Heart left ventricle (tissue), 16 donors: ENCODE measurements around the gene ADAD1. TPM values are rescaled to one million over a fixed set of nuclear protein-coding genes. Genes with fewer than 3 reads are reported as not detected.

Experiments used
- ATAC-seq, 4 donors: fragments of 200-7000 bp; cut with Tn5 transposase; one replicate each; pipeline ENCODE4 v1.9.1; 2020 to 2022; ENCODE audit warnings: moderate library complexity in 4 of 4, mild to moderate bottlenecking in 3 of 4, moderate number of reproducible peaks in 1 of 4
- DNase-seq, 5 donors: peaks; one replicate each; pipeline ENCODE4 v3.0.0-alpha.2; 2020
- H3K27ac ChIP-seq, 12 donors: fragments of 200-600 bp; sonication (generic) in 4 of 12; one replicate each; pipeline versions ENCODE4 v1.5.0 to v1.8.0; 2016 to 2022; ENCODE audit warnings: mild to moderate bottlenecking in 2 of 12
- H3K27me3 ChIP-seq, 9 donors: fragments of 200-600 bp; sonication (generic) in 2 of 9; one replicate each; pipeline versions ENCODE4 v1.5.1 to v1.8.0; 2016 to 2022; ENCODE audit warnings: mild to moderate bottlenecking in 3 of 9
- H3K36me3 ChIP-seq, 9 donors: fragments of 200-600 bp; sonication (generic) in 2 of 9; one replicate each; pipeline versions ENCODE4 v1.5.0 to v1.8.0; 2018 to 2022; ENCODE audit warnings: mild to moderate bottlenecking in 2 of 9
- H3K4me1 ChIP-seq, 12 donors: fragments of 200-600 bp; sonication (generic) in 4 of 12; one replicate each; pipeline versions ENCODE4 v1.5.0 to v1.8.0; 2016 to 2022; ENCODE audit warnings: mild to moderate bottlenecking in 3 of 12
- H3K4me3 ChIP-seq, 12 donors: fragments of 200-600 bp; sonication (generic) in 4 of 12; one replicate each; pipeline versions ENCODE4 v1.5.0 to v1.8.0; 2017 to 2022; ENCODE audit warnings: mild to moderate bottlenecking in 9 of 12, moderate library complexity in 4 of 12
- H3K9me3 ChIP-seq, 12 donors: fragments of 200-600 bp; sonication (generic) in 4 of 12; one replicate each; pipeline versions ENCODE4 v1.5.0 to v1.8.0; 2016 to 2022; ENCODE audit warnings: mild to moderate bottlenecking in 1 of 12
- CTCF ChIP-seq, 12 donors: fragments of 200-600 bp; sonication (generic) in 4 of 12; IDR thresholded peaks; one replicate each; pipeline versions ENCODE4 v1.5.0 to v1.8.0; 2018 to 2022; ENCODE audit warnings: antibody characterized with exemption in 12 of 12, mild to moderate bottlenecking in 5 of 12
- POLR2A ChIP-seq, 2 donors: fragments of 450-650 bp; IDR thresholded peaks; one replicate each; pipeline ENCODE4 v1.6.1; 2017; ENCODE audit warnings: antibody characterized with exemption in 2 of 2, mild to moderate bottlenecking in 2 of 2, moderate library complexity in 2 of 2
- WGBS, 4 donors: extraction: QIAGEN DNeasy Blood & Tissue Kit in 2 of 4; methylation state at CpG; one replicate each; pipeline versions ENCODE4 v1.1.5 to v1.1.7; 2013 to 2018; 5-methylcytosine and 5-hydroxymethylcytosine counted together
- intact Hi-C, 10 donors: fragments of 100-400 bp; cut with DNase I; formaldehyde crosslinking; loops; one replicate each; pipeline versions ENCODE4 v1.11.1 to v1.14.2; 2022
- polyA plus RNA-seq, 2 donors: library from polyadenylated mRNA; stranded (reverse); fragments of 200-250 nt; gene quantifications; one replicate each; pipeline ENCODE4 v1.2.3, GENCODE V29; 2013
- total RNA-seq, 9 donors: library from RNA; depleted of rRNA in 2 of 9; stranded (reverse); fragments of >200 nt in 2 of 9; fragmentation: NEBNext Ultra II Directional in 3 of 9; extraction: Animal tissue kit (Norgen Biotek cat#: 25700) in 3 of 9; gene quantifications; one replicate each; pipeline versions ENCODE4 v1.1.0 to v1.2.4, GENCODE V29; 2016 to 2023
- donor health status: ischemic (EF 13 %, LVEDD 7.1; RV severe dilation, severe dysfunction).
- donor health status: healthy with polysubstance abuse.
- donor health status: DM: no; HTN: yes; CAD: no.
- donor health status: DM: no; HTN: no; CAD: no.
- donor health status: ischemic (EF 25% LVEDD 6.9; RV normal size, moderate dysfunction).
- donor health status: ischemic (EF 25% LVEDD 5.7; RV mildly dilated, moderate dysfunction).
- donor health status: healthy.
- donor health status: DM: yes; HTN: yes; CAD: no.
- donor health status: ischemic (EF 35%, LVEDD 5.7; RV mildly dilated, moderate dysfunction).
- donor health status: nonischemic (EF 11% LVEDD 7.7; RV severe dilation, severe dysfunction).
- donor health status: DM: yes; HTN: yes; CAD: no.
- donor health status: PGD.
- donor health status: ischemic (EF 29% LVEDD 5.4; RV normal size, mild dysfunction).
- donor health status: nonischemic (EF 23%, LVEDD 6.1; RV moderate dilation, normal function).

Gene ADAD1
- total and polyA plus RNA-seq, 11 donors, result not detected

GRCh38 chr4:122476745-122477144 is 97.9 kb downstream of the ADAD1 start:
- DNase-seq (no peak), ATAC-seq (no peak)
- WGBS, 4 donors, result 68 to 89% (median 81%) methylated on average over 1 of the region's 1 CpG
- Histone ChIP-seq H3K4me3 (no peak overlapping the region), H3K27me3 (no peaks in the 10 kb centered on the region), H3K27ac (no peak overlapping the region), H3K4me1 (no peaks in the 10 kb centered on the region), H3K36me3 (no peaks in the 10 kb centered on the region), H3K9me3 (peaks cover 0 to 10% (median 0%) of the 10 kb centered on the region in 12 donors)
- TF ChIP-seq POLR2A (IDR thresholded peaks at IDR 0.05) (no peak), CTCF (IDR thresholded peaks at IDR 0.05) (no peak)
- intact Hi-C loops, result no loop called here

Other genes with a start within 250 kb of the ADAD1 start
- gene BLTP1, start 226.7 kb upstream of the ADAD1 start, total RNA-seq, result 10 to 100 TPM; 29.8 to 53.9 (median 45.5) TPM
- gene BLTP1, start 226.7 kb upstream of the ADAD1 start, polyA plus RNA-seq, result 10 to 100 TPM in 1 of 2 donors, 1 to 10 TPM in 1; 8.8 to 17.0 TPM
- not detected for gene IL2, start 77.7 kb downstream of the ADAD1 start, total RNA-seq
- gene IL2, start 77.7 kb downstream of the ADAD1 start, polyA plus RNA-seq, result not detected
- gene IL21, start 242.1 kb downstream of the ADAD1 start, total RNA-seq, result not detected
- not detected for gene IL21, start 242.1 kb downstream of the ADAD1 start, polyA plus RNA-seq